ENCODE data around the gene TMC6.

DNA sequence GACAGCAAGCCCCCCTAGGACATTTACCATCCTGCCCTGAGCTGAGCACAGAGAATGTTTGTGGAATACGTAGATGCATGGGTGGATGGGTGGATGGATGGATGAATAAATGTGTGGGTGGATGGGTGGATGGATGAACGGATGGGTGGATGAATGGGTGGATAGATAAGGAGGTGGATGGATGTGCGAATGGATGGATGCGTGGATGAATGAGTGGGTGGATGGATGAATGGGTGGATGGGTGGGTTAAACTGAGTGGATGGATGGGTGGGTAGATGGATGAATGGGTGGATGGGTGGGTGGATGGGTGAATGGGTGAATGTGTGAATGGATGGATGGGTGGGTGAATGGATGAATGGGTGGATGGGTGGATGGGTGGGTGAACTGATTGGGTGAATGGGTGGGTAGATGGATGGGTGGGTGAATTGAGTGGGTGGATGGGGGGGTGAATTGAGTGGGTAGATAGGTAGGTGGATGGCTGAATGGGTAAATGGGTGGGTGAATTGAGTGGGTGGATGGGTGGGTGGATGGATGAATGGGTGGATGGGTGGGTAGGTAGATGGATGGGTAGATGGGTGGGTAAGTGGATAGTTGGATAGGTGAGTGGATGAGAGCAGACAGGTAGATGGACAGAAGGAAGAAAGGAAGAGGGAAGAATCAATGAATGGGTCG lies 5.2 kb downstream of the TMC6 start:
- TF ChIP-seq, protein P1, sequence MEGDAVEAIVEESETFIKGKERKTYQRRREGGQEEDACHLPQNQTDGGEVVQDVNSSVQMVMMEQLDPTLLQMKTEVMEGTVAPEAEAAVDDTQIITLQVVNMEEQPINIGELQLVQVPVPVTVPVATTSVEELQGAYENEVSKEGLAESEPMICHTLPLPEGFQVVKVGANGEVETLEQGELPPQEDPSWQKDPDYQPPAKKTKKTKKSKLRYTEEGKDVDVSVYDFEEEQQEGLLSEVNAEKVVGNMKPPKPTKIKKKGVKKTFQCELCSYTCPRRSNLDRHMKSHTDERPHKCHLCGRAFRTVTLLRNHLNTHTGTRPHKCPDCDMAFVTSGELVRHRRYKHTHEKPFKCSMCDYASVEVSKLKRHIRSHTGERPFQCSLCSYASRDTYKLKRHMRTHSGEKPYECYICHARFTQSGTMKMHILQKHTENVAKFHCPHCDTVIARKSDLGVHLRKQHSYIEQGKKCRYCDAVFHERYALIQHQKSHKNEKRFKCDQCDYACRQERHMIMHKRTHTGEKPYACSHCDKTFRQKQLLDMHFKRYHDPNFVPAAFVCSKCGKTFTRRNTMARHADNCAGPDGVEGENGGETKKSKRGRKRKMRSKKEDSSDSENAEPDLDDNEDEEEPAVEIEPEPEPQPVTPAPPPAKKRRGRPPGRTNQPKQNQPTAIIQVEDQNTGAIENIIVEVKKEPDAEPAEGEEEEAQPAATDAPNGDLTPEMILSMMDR (IDR thresholded peaks at IDR 0.05): no peak
- no peak for TF ChIP-seq EZH2 (IDR thresholded peaks at IDR 0.05)

All from neural progenitor cell (in vitro differentiated cells).